Keratinocyte (primary cell): ENCODE measurements around the gene SLC39A11.

ENCODE experiments used
- EZH2 ChIP-seq: IDR thresholded peaks from one replicate; pipeline ENCODE4 v1.6.1; 2012; ENCODE audit warnings: inconsistent platforms, mild to moderate bottlenecking, low read length, moderate library complexity
- TF ChIP-seq, protein P1 (sequence below), 3 experiments: IDR thresholded peaks in 1 of 3; conservative IDR thresholded peaks in 1 of 3; optimal IDR thresholded peaks in 1 of 3; 2 replicates in 2 of 3; 3 replicates in 1 of 3; pipeline versions ENCODE3 to v1.5.1; 2011; ENCODE audit warnings: low read length in 3 of 3, mild to moderate bottlenecking in 3 of 3, moderate library complexity in 2 of 3, control low read depth in 1 of 3, inconsistent platforms in 1 of 3; ENCODE audit not compliant: insufficient read depth in 2 of 3; ENCODE audit errors: extremely low read depth in 1 of 3

DNA sequence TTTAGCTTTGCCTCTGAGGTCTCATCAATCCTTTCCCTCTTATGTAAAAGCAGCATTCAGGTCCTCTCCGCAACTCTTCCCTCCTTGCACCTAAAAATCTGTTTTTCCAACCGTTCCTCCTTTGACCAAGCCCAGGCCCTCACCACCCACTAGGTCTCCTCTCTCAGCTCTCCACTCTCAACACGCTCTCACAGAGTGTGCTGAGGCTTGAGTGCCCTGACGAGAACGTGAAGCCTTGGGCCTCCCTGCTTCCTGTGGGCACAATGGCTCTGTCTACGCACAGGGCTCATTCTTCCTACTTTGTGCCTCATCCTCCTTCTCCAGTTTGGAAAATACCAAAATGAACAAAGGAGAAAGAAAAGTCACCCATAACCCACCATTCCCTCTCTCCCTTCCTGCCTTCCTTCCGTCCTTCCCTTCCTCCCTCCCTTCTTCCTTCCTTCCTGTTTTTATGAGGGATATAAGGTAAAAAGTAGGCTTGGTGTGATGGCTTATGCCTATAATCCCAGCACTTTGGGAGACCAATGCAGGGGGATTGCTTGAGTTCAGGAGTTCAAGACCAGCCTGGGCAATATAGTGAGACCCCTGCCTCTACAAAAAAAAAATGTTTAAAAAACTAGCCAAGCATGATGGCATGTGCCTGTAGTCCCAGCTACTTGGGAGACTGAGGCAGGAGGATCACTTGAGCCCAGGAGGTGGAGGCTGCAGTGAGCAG is 31.3 kb upstream of the SLC39A11 start:
- TF ChIP-seq, protein P1, sequence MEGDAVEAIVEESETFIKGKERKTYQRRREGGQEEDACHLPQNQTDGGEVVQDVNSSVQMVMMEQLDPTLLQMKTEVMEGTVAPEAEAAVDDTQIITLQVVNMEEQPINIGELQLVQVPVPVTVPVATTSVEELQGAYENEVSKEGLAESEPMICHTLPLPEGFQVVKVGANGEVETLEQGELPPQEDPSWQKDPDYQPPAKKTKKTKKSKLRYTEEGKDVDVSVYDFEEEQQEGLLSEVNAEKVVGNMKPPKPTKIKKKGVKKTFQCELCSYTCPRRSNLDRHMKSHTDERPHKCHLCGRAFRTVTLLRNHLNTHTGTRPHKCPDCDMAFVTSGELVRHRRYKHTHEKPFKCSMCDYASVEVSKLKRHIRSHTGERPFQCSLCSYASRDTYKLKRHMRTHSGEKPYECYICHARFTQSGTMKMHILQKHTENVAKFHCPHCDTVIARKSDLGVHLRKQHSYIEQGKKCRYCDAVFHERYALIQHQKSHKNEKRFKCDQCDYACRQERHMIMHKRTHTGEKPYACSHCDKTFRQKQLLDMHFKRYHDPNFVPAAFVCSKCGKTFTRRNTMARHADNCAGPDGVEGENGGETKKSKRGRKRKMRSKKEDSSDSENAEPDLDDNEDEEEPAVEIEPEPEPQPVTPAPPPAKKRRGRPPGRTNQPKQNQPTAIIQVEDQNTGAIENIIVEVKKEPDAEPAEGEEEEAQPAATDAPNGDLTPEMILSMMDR (optimal IDR thresholded peaks at IDR 0.05 in 1 of 3, IDR thresholded peaks at IDR 0.05 in 1 of 3, conservative IDR thresholded peaks at IDR 0.05 in 1 of 3; ENCODE audit: extremely low read depth in 1 of 3, insufficient read depth in 2 of 3, low read length in 3 of 3) = no peak
- no peak for TF ChIP-seq EZH2
